ENCODE data around the gene SLC15A3.
A peak's percentile ranks its signal among the peaks of the same experiment; 100 is the strongest.

The SLC15A3 gene

GRCh38 chr11:60889869-60890311 is 62.1 kb downstream of the SLC15A3 start:
- no peak for DNase-seq (ENCODE audit: low spot score)

- DNase-seq (ENCODE audit: low spot score), result peak; percentile 26
These were observed 64.4 kb downstream of the SLC15A3 start for GRCh38 chr11:60887556-60887955.

Data from hematopoietic multipotent progenitor cell treated with erythropoietin and hydrocortisone succinate and interleukin-3 and kit ligand, for 15 days (in vitro differentiated cells).